Measurements from ENCODE around the gene TRPV2. TPM values are rescaled to one million over a fixed set of nuclear protein-coding genes. Genes with fewer than 3 reads are reported as not detected.

TRPV2 gene
- total and polyA plus RNA-seq, 10 of the 15 experiments (the other 5 are each of a cell fraction or from before 2014, with no cell fraction given) = 8.9 to 94.4 (median 54.1) TPM

DNA sequence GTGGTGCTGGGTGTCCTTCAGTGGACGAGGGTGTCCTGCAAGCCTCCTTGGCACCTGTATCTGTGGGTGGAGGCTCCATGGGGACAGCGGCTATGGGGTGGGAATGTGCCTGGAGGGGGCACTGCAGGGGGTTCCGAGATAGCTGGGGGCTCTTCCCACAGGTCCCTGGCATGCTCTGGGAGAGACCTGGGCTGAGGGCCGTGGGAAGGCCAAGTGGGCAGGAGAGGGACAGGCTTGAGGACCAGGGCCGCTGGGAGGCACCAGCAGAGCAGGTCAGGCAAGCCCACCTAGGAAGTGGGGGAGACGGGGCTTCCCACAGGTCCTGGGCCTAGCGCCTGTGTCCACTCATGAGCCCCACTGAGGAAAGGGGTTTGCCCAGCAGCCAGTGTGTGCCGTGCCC is 66.9 kb downstream of the TRPV2 start:
- H3K4me3 ChIP-seq = no peak overlapping the region
- H3K9me3 ChIP-seq (replicated peaks; ENCODE audit: control insufficient read depth, insufficient read depth, low read length) = no peaks in the 10 kb centered on the region
- WGBS (ENCODE audit: insufficient coverage, insufficient replicate concordance, low lambda C conversion rate, missing lambda C conversion rate) = 14% methylated on average over 8 of the region's 8 CpGs
- ChIA-PET POLR2A (interaction anchor here (0.5 to 0.6 kb wide), 2 partner anchors 40 to 764 kb away, joined by 3 read pairs; no protein-coding TSS in a partner anchor), RAD21 (ENCODE audit: unreplicated experiment) (no interaction called here), SMC1A (ENCODE audit: uncharacterized antibody, unreplicated experiment) (no interaction called here), CTCF (no interaction called here)
- in situ Hi-C loops (cut with MboI) = no loop called here
- BruUV-seq (replicated peaks) = no TSS peak
- no peak overlapping the region for H3K27ac ChIP-seq (ENCODE audit: control insufficient read depth, insufficient read depth)
- no peaks in the 10 kb centered on the region for H3K36me3 ChIP-seq (ENCODE audit: control insufficient read depth in 2 of 2, insufficient read depth in 2 of 2, low read length in 1 of 2)
- H2AFZ ChIP-seq (ENCODE audit: control insufficient read depth, low read depth, low read length) = no peak overlapping the region
- H3K4me2 ChIP-seq (ENCODE audit: control insufficient read depth, insufficient read depth) = no peak overlapping the region
- no peaks in the 10 kb centered on the region for H3K4me1 ChIP-seq (ENCODE audit: control insufficient read depth, insufficient read depth, low read length)
- ATAC-seq (no peak), DNase-seq (ENCODE audit: low read depth, low spot score) (no peak), FAIRE-seq (no peak)
- H4K20me1 ChIP-seq (ENCODE audit: control insufficient read depth, insufficient read depth) = no peaks in the 10 kb centered on the region
- intact Hi-C loops (cut with micrococcal nuclease; ENCODE audit: unreplicated experiment) = no loop called here
- peaks cover 0 to 3% of the 10 kb centered on the region in 2 experiments; a peak in 2 of 4 replicates for H3K27me3 ChIP-seq (replicated peaks in 1 of 2; ENCODE audit: control insufficient read depth in 2 of 2, insufficient read depth in 2 of 2, low read length in 1 of 2)
- H3K79me2 ChIP-seq (ENCODE audit: control insufficient read depth, insufficient read depth, low read length) = no peaks in the 10 kb centered on the region
- no peak overlapping the region for H3K9ac ChIP-seq (ENCODE audit: control insufficient read depth, insufficient read depth, low read length)
- no peak for TF ChIP-seq SREBF1 (IDR thresholded peaks at IDR 0.05; ENCODE audit: low read length)
- TF ChIP-seq RUNX3 (IDR thresholded peaks at IDR 0.05; ENCODE audit: low read length) = no peak
- TF ChIP-seq, protein P1, sequence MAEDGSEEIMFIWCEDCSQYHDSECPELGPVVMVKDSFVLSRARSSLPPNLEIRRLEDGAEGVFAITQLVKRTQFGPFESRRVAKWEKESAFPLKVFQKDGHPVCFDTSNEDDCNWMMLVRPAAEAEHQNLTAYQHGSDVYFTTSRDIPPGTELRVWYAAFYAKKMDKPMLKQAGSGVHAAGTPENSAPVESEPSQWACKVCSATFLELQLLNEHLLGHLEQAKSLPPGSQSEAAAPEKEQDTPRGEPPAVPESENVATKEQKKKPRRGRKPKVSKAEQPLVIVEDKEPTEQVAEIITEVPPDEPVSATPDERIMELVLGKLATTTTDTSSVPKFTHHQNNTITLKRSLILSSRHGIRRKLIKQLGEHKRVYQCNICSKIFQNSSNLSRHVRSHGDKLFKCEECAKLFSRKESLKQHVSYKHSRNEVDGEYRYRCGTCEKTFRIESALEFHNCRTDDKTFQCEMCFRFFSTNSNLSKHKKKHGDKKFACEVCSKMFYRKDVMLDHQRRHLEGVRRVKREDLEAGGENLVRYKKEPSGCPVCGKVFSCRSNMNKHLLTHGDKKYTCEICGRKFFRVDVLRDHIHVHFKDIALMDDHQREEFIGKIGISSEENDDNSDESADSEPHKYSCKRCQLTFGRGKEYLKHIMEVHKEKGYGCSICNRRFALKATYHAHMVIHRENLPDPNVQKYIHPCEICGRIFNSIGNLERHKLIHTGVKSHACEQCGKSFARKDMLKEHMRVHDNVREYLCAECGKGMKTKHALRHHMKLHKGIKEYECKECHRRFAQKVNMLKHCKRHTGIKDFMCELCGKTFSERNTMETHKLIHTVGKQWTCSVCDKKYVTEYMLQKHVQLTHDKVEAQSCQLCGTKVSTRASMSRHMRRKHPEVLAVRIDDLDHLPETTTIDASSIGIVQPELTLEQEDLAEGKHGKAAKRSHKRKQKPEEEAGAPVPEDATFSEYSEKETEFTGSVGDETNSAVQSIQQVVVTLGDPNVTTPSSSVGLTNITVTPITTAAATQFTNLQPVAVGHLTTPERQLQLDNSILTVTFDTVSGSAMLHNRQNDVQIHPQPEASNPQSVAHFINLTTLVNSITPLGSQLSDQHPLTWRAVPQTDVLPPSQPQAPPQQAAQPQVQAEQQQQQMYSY (CRISPR knock-in tag; IDR thresholded peaks at IDR 0.05) = no peak
- TF ChIP-seq, protein P2, sequence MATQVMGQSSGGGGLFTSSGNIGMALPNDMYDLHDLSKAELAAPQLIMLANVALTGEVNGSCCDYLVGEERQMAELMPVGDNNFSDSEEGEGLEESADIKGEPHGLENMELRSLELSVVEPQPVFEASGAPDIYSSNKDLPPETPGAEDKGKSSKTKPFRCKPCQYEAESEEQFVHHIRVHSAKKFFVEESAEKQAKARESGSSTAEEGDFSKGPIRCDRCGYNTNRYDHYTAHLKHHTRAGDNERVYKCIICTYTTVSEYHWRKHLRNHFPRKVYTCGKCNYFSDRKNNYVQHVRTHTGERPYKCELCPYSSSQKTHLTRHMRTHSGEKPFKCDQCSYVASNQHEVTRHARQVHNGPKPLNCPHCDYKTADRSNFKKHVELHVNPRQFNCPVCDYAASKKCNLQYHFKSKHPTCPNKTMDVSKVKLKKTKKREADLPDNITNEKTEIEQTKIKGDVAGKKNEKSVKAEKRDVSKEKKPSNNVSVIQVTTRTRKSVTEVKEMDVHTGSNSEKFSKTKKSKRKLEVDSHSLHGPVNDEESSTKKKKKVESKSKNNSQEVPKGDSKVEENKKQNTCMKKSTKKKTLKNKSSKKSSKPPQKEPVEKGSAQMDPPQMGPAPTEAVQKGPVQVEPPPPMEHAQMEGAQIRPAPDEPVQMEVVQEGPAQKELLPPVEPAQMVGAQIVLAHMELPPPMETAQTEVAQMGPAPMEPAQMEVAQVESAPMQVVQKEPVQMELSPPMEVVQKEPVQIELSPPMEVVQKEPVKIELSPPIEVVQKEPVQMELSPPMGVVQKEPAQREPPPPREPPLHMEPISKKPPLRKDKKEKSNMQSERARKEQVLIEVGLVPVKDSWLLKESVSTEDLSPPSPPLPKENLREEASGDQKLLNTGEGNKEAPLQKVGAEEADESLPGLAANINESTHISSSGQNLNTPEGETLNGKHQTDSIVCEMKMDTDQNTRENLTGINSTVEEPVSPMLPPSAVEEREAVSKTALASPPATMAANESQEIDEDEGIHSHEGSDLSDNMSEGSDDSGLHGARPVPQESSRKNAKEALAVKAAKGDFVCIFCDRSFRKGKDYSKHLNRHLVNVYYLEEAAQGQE (IDR thresholded peaks at IDR 0.05; ENCODE audit: low read depth, low read length) = no peak
- no peak for TF ChIP-seq SMAD5 (IDR thresholded peaks at IDR 0.05; ENCODE audit: low read depth)
- no peak for TF ChIP-seq ZSCAN29 (IDR thresholded peaks at IDR 0.05)
- TF ChIP-seq ZNF217 (IDR thresholded peaks at IDR 0.05) = no peak
- no peak for TF ChIP-seq ETV6 (conservative IDR thresholded peaks at IDR 0.05 in 1 of 2, IDR thresholded peaks at IDR 0.05 in 1 of 2; ENCODE audit: borderline replicate concordance in 1 of 2, low read depth in 1 of 2)
- TF ChIP-seq, protein P3, sequence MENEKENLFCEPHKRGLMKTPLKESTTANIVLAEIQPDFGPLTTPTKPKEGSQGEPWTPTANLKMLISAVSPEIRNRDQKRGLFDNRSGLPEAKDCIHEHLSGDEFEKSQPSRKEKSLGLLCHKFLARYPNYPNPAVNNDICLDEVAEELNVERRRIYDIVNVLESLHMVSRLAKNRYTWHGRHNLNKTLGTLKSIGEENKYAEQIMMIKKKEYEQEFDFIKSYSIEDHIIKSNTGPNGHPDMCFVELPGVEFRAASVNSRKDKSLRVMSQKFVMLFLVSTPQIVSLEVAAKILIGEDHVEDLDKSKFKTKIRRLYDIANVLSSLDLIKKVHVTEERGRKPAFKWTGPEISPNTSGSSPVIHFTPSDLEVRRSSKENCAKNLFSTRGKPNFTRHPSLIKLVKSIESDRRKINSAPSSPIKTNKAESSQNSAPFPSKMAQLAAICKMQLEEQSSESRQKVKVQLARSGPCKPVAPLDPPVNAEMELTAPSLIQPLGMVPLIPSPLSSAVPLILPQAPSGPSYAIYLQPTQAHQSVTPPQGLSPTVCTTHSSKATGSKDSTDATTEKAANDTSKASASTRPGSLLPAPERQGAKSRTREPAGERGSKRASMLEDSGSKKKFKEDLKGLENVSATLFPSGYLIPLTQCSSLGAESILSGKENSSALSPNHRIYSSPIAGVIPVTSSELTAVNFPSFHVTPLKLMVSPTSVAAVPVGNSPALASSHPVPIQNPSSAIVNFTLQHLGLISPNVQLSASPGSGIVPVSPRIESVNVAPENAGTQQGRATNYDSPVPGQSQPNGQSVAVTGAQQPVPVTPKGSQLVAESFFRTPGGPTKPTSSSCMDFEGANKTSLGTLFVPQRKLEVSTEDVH (IDR thresholded peaks at IDR 0.05; ENCODE audit: low read depth, partially characterized antibody) = no peak
- TF ChIP-seq IKZF2 (IDR thresholded peaks at IDR 0.05) = no peak
- no peak for TF ChIP-seq BRCA1 (IDR thresholded peaks at IDR 0.05; ENCODE audit: low read depth, low read length)
- TF ChIP-seq, protein P4, sequence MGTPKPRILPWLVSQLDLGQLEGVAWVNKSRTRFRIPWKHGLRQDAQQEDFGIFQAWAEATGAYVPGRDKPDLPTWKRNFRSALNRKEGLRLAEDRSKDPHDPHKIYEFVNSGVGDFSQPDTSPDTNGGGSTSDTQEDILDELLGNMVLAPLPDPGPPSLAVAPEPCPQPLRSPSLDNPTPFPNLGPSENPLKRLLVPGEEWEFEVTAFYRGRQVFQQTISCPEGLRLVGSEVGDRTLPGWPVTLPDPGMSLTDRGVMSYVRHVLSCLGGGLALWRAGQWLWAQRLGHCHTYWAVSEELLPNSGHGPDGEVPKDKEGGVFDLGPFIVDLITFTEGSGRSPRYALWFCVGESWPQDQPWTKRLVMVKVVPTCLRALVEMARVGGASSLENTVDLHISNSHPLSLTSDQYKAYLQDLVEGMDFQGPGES (IDR thresholded peaks at IDR 0.05) = no peak
- TF ChIP-seq POU2F2 (IDR thresholded peaks at IDR 0.05; ENCODE audit: borderline replicate concordance, low read depth, low read length) = no peak
- no peak for TF ChIP-seq FOXK2 (IDR thresholded peaks at IDR 0.05)

Measured in GM12878 (cell line).